Sigmoid colon (tissue), 7 donors: ENCODE measurements around the gene ADAM8. TPM values are rescaled to one million over a fixed set of nuclear protein-coding genes. Genes with fewer than 3 reads are reported as not detected.
"Not testable (repeated sequence)": the region's sequence is repeated elsewhere in the genome, so short reads cannot be mapped to it uniquely, and the experiment has no call there.

Experiments used
- DNase-seq: peaks from one replicate; pipeline ENCODE4 v3.0.0-alpha.2; 2019
- H3K27ac ChIP-seq, 4 donors: fragments of 200-600 bp; sonication (generic); one replicate each; pipeline ENCODE4 v1.5.1; 2016 to 2019; ENCODE audit warnings: mild to moderate bottlenecking in 1 of 4
- H3K27me3 ChIP-seq, 3 donors: fragments of 200-600 bp; sonication (generic); one replicate each; pipeline ENCODE4 v1.5.1; 2019; ENCODE audit warnings: mild to moderate bottlenecking in 1 of 3
- H3K36me3 ChIP-seq, 4 donors: fragments of 200-600 bp; sonication (generic); one replicate each; pipeline ENCODE4 v1.5.1; 2016 to 2019
- H3K4me1 ChIP-seq, 4 donors: fragments of 200-600 bp; sonication (generic); one replicate each; pipeline ENCODE4 v1.5.1; 2017 to 2019
- H3K4me3 ChIP-seq, 4 donors: fragments of 200-600 bp; sonication (generic); one replicate each; pipeline ENCODE4 v1.5.1; 2017 to 2019; ENCODE audit warnings: mild to moderate bottlenecking in 2 of 4, moderate library complexity in 1 of 4
- H3K9me3 ChIP-seq, 4 donors: fragments of 200-600 bp in 3 of 4; sonication (generic) in 3 of 4; one replicate each; pipeline versions ENCODE4 v1.5.1 to v1.6.1; 2013 to 2019
- EP300 ChIP-seq, 4 donors: sonication (generic); formaldehyde crosslinking; IDR thresholded peaks; one replicate each; pipeline ENCODE4 v1.6.1; 2017; ENCODE audit warnings: antibody characterized with exemption in 4 of 4
- POLR2A ChIP-seq, 2 donors: fragments of 450-650 bp; IDR thresholded peaks; one replicate each; pipeline ENCODE4 v1.6.1; 2016; ENCODE audit warnings: antibody characterized with exemption in 2 of 2, mild to moderate bottlenecking in 2 of 2, moderate library complexity in 2 of 2
- POLR2AphosphoS5 ChIP-seq, 4 donors: sonication (generic); formaldehyde crosslinking; IDR thresholded peaks; one replicate each; pipeline ENCODE4 v1.6.1; 2017; ENCODE audit warnings: antibody characterized with exemption in 4 of 4
- WGBS, 2 donors: extraction: QIAGEN DNeasy Blood & Tissue Kit; methylation state at CpG; one replicate each; pipeline ENCODE4 v1.1.7; 2013; 5-methylcytosine and 5-hydroxymethylcytosine counted together
- intact Hi-C: fragments of 100-400 bp; cut with DNase I; formaldehyde crosslinking; loops from one replicate; pipeline ENCODE4 v1.15.1; 2023
- polyA plus RNA-seq, 3 donors: library from polyadenylated mRNA; stranded (reverse); fragments of 200-250 nt; gene quantifications; one replicate each; pipeline ENCODE4 v1.2.3, GENCODE V29; 2013
- total RNA-seq, 4 donors: library from RNA; depleted of rRNA; stranded (reverse); fragments of >200 nt; gene quantifications; one replicate each; pipeline ENCODE4 v1.1.0, GENCODE V29; 2016
- TF ChIP-seq, protein P1 (sequence below), 4 experiments: fragments of 450-650 bp in 3 of 4; fragments of 200-600 bp in 1 of 4; IDR thresholded peaks; one replicate each; pipeline ENCODE4 v1.5.1; 2016 to 2019; ENCODE audit warnings: antibody characterized with exemption in 4 of 4, mild to moderate bottlenecking in 3 of 4, moderate library complexity in 2 of 4
- donor health status: healthy with polysubstance abuse.
- donor health status: Bipolar disorder and iron deficiency.
- donor health status: healthy.

ADAM8 gene
- total and polyA plus RNA-seq, 7 donors: 0.36 to 8.9 (median 1.2) TPM

DNA sequence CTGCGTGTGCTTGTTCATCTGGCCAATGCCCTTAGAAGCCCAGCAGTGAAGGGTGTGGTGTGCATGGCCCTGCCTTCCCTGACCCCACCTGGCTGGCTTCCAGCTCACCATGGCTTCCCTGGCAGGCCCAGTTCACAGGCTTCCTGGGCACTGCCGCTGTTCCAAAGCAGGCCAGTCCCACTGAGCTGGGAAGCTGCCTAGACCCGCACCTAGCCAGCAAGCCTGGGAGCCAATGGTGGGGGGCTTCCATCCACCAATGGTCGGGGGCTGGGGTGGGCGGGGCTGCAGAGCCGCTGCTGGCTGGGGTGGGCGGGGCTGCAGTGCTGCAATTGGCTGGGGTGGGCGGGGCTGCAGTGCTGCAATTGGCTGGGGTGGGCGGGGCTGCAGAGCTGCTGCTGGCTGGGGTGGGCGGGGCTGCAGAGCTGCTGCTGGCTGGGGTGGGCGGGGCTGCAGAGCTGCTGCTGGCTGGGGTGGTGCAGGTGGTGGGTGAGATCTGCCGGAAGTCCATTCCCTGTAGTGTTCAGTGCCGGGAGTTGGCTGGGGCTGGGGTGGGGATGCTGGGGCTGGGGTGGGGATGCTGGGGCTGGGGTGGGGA is 47.6 kb upstream of the ADAM8 start:
- Histone ChIP-seq H3K4me1 (peaks cover 0 to 23% (median 17%) of the 10 kb centered on the region in 4 donors), H3K27ac (no peak overlapping the region), H3K36me3 (no peaks in the 10 kb centered on the region), H3K4me3 (no peak overlapping the region), H3K27me3 (peaks cover 36 to 78% (median 55%) of the 10 kb centered on the region in 3 donors), H3K9me3 (no peaks in the 10 kb centered on the region)
- intact Hi-C loops: no loop called here
- DNase-seq: no peak
- TF ChIP-seq EP300 (IDR thresholded peaks at IDR 0.05) (no peak), POLR2AphosphoS5 (IDR thresholded peaks at IDR 0.05) (no peak), POLR2A (IDR thresholded peaks at IDR 0.05) (no peak)
- TF ChIP-seq, protein P1, sequence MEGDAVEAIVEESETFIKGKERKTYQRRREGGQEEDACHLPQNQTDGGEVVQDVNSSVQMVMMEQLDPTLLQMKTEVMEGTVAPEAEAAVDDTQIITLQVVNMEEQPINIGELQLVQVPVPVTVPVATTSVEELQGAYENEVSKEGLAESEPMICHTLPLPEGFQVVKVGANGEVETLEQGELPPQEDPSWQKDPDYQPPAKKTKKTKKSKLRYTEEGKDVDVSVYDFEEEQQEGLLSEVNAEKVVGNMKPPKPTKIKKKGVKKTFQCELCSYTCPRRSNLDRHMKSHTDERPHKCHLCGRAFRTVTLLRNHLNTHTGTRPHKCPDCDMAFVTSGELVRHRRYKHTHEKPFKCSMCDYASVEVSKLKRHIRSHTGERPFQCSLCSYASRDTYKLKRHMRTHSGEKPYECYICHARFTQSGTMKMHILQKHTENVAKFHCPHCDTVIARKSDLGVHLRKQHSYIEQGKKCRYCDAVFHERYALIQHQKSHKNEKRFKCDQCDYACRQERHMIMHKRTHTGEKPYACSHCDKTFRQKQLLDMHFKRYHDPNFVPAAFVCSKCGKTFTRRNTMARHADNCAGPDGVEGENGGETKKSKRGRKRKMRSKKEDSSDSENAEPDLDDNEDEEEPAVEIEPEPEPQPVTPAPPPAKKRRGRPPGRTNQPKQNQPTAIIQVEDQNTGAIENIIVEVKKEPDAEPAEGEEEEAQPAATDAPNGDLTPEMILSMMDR (IDR thresholded peaks at IDR 0.05): no peak
- 3 to 10% methylated on average over 13 of the region's 13 CpGs for WGBS, 2 donors

DNA sequence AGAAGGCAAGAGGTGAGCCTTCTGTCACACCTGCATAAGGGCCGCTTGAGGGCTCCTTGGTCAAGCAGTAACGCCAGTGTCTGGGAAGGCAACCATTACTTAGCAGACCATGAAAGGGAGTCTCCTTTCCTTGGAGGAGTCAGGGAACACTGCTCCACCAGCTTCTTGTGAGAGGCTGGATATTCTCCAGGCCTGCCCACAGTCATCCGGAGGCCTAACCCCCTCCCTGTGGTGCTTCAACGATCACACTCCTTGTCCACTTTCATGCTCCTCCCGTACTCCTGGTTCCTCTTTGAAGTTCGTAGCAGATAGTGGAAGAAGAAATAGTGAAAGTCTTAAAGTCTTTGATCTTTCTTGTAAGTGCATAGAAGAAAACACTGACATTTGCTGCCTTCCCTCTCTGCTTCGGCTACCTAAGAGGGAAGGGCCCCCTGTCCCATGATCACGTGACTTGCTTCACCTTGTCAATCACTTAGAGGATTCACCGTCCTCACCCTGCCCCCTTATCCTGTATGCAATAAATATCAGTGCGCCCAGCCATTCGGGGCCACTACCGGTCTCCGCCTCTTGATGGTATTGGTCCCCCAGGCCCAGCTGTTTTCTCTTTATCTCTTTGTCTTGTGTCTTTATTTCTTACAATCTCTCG is 45.5 kb upstream of the ADAM8 start:
- H3K27me3 ChIP-seq: peaks cover 18 to 67% (median 43%) of the 10 kb centered on the region in 3 donors
- H3K9me3 ChIP-seq, intact Hi-C loops, DNase-seq, H3K36me3 ChIP-seq, H3K27ac ChIP-seq, H3K4me3 ChIP-seq: not testable (repeated sequence)
- H3K4me1 ChIP-seq: peaks cover 0 to 28% (median 22%) of the 10 kb centered on the region in 4 donors
- WGBS, 2 donors: 87 to 88% methylated on average over 12 of the region's 14 CpGs

DNA sequence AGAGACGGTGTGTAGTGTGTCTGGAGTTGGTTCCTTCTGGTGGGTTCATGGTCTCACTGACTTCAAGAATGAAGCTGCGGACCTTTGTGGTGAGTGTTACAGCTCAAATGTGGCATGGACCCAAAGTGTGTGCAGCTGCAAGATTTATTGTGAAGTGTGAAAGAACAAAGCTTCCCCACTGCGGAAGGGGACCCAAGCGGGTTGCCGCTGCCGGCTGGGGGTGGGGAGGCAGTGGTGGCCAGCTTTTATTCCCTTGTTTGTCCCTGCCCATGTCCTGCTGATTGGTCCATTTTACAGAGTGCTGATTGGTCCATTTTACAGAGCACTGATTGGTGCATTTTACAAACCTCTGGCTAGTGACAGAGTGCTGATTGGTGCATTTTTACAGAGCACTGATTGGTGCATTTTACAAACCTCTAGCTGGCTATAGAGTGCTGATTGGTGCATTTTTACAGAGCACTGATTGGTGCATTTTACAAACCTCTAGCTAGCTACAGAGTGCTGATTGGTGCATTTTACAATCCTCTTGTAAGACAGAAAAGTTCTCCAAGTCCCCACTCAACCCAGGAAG is 44.3 kb upstream of the ADAM8 start:
- H3K4me3 ChIP-seq, H3K9me3 ChIP-seq, H3K27ac ChIP-seq, H3K36me3 ChIP-seq, intact Hi-C loops, DNase-seq: not testable (repeated sequence)
- Histone ChIP-seq H3K4me1 (peaks cover 0 to 24% (median 19%) of the 10 kb centered on the region in 4 donors), H3K27me3 (peaks cover 5 to 54% (median 31%) of the 10 kb centered on the region in 3 donors)
- 94 to 97% methylated on average over 6 of the region's 6 CpGs for WGBS, 2 donors

DNA sequence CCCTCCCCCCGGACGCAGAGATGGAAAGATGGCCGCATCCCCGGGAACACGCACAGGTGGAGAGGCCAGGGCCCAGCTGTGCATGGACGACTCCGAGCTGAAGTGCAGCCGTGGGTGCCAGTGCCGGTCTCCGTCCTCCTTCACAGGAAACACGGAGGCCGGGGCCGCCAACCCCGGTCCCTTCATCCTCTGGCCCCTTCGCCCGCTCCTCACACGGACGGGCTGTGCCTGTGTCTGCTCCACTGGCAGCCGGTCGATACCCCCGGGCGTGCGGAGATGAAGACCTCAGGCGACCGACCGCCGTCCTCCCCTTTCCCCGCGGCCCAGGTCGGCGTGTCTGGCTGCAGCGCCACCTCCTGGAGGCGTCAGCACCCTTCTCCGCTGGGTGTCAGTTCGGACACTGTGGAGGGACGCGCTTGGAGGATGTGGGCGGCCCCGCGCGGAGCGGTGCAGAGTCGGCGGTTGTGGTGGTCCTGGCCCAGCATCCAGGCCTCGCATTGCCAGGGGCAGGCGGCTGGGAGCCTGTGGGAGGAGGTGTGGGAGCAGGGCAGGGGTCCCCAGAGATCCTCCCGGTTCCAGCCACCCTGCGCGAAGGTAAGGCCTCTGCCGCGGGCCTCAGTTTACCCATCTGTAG is 41.9 kb upstream of the ADAM8 start:
- Histone ChIP-seq H3K4me3 (peak overlapping the region in 3 of 4 donors; percentile 16 to 40 (median 30)), H3K4me1 (peaks cover 0 to 23% (median 18%) of the 10 kb centered on the region in 4 donors), H3K27me3 (peaks cover 0 to 33% (median 16%) of the 10 kb centered on the region in 3 donors), H3K36me3 (no peaks in the 10 kb centered on the region), H3K27ac (no peak overlapping the region), H3K9me3 (no peaks in the 10 kb centered on the region)
- no peak for DNase-seq
- 7% methylated on average over 51 of the region's 51 CpGs for whole genome bisulfite sequencing, 2 donors
- intact Hi-C loops: no loop called here
- TF ChIP-seq POLR2AphosphoS5 (IDR thresholded peaks at IDR 0.05): no peak
- TF ChIP-seq, protein P1 (IDR thresholded peaks at IDR 0.05): peak; percentile 34 to 68 (median 46)

DNA sequence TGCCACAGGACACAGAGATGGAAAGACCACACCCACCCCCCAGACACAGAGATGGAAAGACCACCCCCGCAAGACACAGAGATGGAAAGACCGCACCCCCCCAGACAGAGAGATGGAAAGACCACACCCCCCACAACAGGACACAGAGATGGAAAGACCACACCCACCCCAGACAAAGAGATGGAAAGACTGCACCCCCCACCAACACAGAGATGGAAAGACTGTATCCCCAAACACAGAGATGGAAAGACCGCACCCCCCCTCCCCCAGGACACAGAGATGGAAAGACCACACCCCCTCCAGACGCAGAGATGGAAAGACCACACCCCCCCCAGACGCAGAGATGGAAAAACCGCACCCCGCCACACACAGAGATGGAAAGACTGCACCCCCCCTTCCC is 40.1 kb upstream of the ADAM8 start:
- TF ChIP-seq POLR2AphosphoS5 (IDR thresholded peaks at IDR 0.05) (no peak), EP300 (IDR thresholded peaks at IDR 0.05) (no peak), POLR2A (IDR thresholded peaks at IDR 0.05) (no peak)
- TF ChIP-seq, protein P1 (IDR thresholded peaks at IDR 0.05): no peak
- Histone ChIP-seq H3K27ac (no peak overlapping the region), H3K4me3 (no peak overlapping the region), H3K27me3 (peaks cover 0 to 25% (median 16%) of the 10 kb centered on the region in 3 donors), H3K4me1 (peaks cover 0 to 23% (median 18%) of the 10 kb centered on the region in 4 donors), H3K36me3 (peaks cover 0 to 16% (median 6%) of the 10 kb centered on the region in 4 donors), H3K9me3 (no peaks in the 10 kb centered on the region)
- DNase-seq: no peak
- WGBS, 2 donors: 70 to 85% methylated on average over 7 of the region's 7 CpGs
- intact Hi-C loops: no loop called here
